SU-DHL-6 (cell line): ENCODE data around the gene TMEM82.

ENCODE experiments used
- H2AFZ ChIP-seq: fragments of 200-600 bp; sonication (generic); 2 replicates; pipeline ENCODE4 v1.6.1; 2014; ENCODE audit warnings: low read depth, mild to moderate bottlenecking, moderate library complexity, mixed read lengths, antibody characterized with exemption, low read length; ENCODE audit not compliant: severe bottlenecking
- H3F3A ChIP-seq: fragments of 200-600 bp; shearing (Covaris generic); 2 replicates; pipeline ENCODE4 v1.6.0; 2016; ENCODE audit warnings: antibody characterized with exemption, mild to moderate bottlenecking; ENCODE audit not compliant: insufficient read depth
- H3K27ac ChIP-seq: fragments of 200-600 bp; sonication (generic); 2 replicates; pipeline ENCODE4 v1.5.1; 2016; ENCODE audit warnings: low read depth, mild to moderate bottlenecking, low read length, moderate library complexity, mixed read lengths
- H3K27me3 ChIP-seq: fragments of 200-600 bp; sonication (generic), shearing (Covaris generic); 2 replicates; pipeline ENCODE4 v1.6.0; 2014; ENCODE audit warnings: mild to moderate bottlenecking, low read length
- H3K36me3 ChIP-seq: fragments of 200-600 bp; sonication (generic); 2 replicates; pipeline ENCODE4 v1.6.1; 2014; ENCODE audit warnings: mild to moderate bottlenecking, low read length, mixed read lengths
- H3K4me2 ChIP-seq: fragments of 300-600, 200-600 bp; shearing (Covaris generic), sonication (generic); 2 replicates; pipeline ENCODE4 v1.6.0; 2014; ENCODE audit warnings: low read length, low read depth, mild to moderate bottlenecking; ENCODE audit not compliant: poor library complexity, severe bottlenecking
- H3K4me3 ChIP-seq: fragments of 200-600 bp; sonication (generic); 2 replicates; pipeline ENCODE4 v1.5.1; 2014; ENCODE audit warnings: antibody characterized with exemption, low read length, mild to moderate bottlenecking, mixed read lengths; ENCODE audit not compliant: insufficient read depth, poor library complexity, severe bottlenecking
- H3K79me2 ChIP-seq: fragments of 200-600 bp; sonication (generic); 2 replicates; pipeline ENCODE4 v1.6.1; 2014; ENCODE audit warnings: mild to moderate bottlenecking, low read length, moderate library complexity; ENCODE audit not compliant: insufficient read depth
- H3K9ac ChIP-seq: fragments of 200-600 bp; sonication (generic); 2 replicates; pipeline ENCODE4 v1.7.0; 2014; ENCODE audit warnings: mild to moderate bottlenecking, low read length
- H3K9me2 ChIP-seq: fragments of 200-600 bp; sonication (generic); replicated peaks from 2 replicates; pipeline ENCODE4 v1.6.1; 2014; ENCODE audit warnings: low read length; ENCODE audit not compliant: insufficient read depth
- H3K9me3 ChIP-seq: fragments of 200-600 bp; sonication (generic); 2 replicates; pipeline ENCODE4 v1.6.1; 2014; ENCODE audit warnings: low read length, mixed read lengths; ENCODE audit not compliant: insufficient read depth
- H4K20me1 ChIP-seq: fragments of 200-600 bp; sonication (generic); 2 replicates; pipeline ENCODE4 v1.6.1; 2014; ENCODE audit warnings: low read depth, mild to moderate bottlenecking, antibody characterized with exemption, low read length, moderate library complexity, mixed read lengths
- EZH2phosphoT487 ChIP-seq: fragments of 200-600 bp; sonication (generic), shearing (Covaris generic); conservative IDR thresholded peaks from 2 replicates; pipeline ENCODE4 v1.6.1; 2018; ENCODE audit warnings: mild to moderate bottlenecking, antibody characterized with exemption, low read length, moderate library complexity, mixed read lengths
- TF ChIP-seq, protein P1 (sequence below): fragments of 200-600 bp; sonication (generic); IDR thresholded peaks from one replicate; pipeline ENCODE4 v1.5.1; 2017; ENCODE audit warnings: antibody characterized with exemption, mild to moderate bottlenecking, low read length, moderate library complexity; ENCODE audit not compliant: insufficient read depth, poor library complexity, severe bottlenecking

The TMEM82 gene

DNA sequence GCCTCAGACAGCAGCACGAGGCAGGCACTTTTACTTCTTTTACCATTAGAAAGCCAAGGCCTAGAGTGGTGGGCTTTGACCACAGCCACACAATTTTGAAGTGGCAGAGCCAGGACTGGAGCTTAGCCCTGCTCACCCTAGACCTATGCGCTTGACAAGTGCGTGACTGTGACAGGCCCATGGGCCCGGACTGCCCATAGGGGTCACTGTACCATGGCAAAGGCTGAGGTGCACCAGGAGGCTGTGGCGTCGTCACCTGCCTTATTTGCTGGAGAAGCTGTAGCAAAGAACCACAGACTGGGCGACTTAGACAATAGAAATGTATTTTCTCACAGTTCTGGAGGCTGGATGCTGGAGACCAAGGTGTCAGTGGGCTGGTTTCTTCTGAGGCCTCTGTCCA, 2.6 kb upstream of the TMEM82 start:
- no peaks in the 10 kb centered on the region for H3K79me2 ChIP-seq
- H2AFZ ChIP-seq, result no peak overlapping the region
- no peaks in the 10 kb centered on the region for H3K36me3 ChIP-seq
- H3K4me2 ChIP-seq, result no peak overlapping the region
- H3K27me3 ChIP-seq, result no peaks in the 10 kb centered on the region
- no peak for TF ChIP-seq EZH2phosphoT487
- TF ChIP-seq, protein P1, sequence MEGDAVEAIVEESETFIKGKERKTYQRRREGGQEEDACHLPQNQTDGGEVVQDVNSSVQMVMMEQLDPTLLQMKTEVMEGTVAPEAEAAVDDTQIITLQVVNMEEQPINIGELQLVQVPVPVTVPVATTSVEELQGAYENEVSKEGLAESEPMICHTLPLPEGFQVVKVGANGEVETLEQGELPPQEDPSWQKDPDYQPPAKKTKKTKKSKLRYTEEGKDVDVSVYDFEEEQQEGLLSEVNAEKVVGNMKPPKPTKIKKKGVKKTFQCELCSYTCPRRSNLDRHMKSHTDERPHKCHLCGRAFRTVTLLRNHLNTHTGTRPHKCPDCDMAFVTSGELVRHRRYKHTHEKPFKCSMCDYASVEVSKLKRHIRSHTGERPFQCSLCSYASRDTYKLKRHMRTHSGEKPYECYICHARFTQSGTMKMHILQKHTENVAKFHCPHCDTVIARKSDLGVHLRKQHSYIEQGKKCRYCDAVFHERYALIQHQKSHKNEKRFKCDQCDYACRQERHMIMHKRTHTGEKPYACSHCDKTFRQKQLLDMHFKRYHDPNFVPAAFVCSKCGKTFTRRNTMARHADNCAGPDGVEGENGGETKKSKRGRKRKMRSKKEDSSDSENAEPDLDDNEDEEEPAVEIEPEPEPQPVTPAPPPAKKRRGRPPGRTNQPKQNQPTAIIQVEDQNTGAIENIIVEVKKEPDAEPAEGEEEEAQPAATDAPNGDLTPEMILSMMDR, result no peak
- no peak overlapping the region for H3K9ac ChIP-seq
- no peaks in the 10 kb centered on the region for H3F3A ChIP-seq
- no peaks in the 10 kb centered on the region for H3K9me3 ChIP-seq
- no peak overlapping the region for H3K4me3 ChIP-seq
- no peaks in the 10 kb centered on the region for H3K9me2 ChIP-seq
- H3K27ac ChIP-seq, result no peak overlapping the region
- H4K20me1 ChIP-seq, result no peaks in the 10 kb centered on the region

GRCh38 chr1:15740924-15741850, 1.1 kb upstream of the TMEM82 start:
- no peak overlapping the region for H3K4me3 ChIP-seq
- no peaks in the 10 kb centered on the region for H3K36me3 ChIP-seq
- no peak overlapping the region for H3K4me2 ChIP-seq
- H3F3A ChIP-seq, result no peaks in the 10 kb centered on the region
- no peaks in the 10 kb centered on the region for H3K27me3 ChIP-seq
- TF ChIP-seq, protein P1, result peak; percentile 88
- no peak for TF ChIP-seq EZH2phosphoT487
- no peaks in the 10 kb centered on the region for H3K79me2 ChIP-seq
- H3K9ac ChIP-seq, result no peak overlapping the region
- H3K9me2 ChIP-seq, result no peaks in the 10 kb centered on the region
- no peak overlapping the region for H3K27ac ChIP-seq
- H2AFZ ChIP-seq, result no peak overlapping the region
- H3K9me3 ChIP-seq, result no peaks in the 10 kb centered on the region
- H4K20me1 ChIP-seq, result no peaks in the 10 kb centered on the region

- no peaks in the 10 kb centered on the region for H3F3A ChIP-seq
- no peaks in the 10 kb centered on the region for H3K36me3 ChIP-seq
Observed at GRCh38 chr1:15744122-15744679, 1.9 kb downstream of the TMEM82 start.

More at GRCh38 chr1:15744122-15744679, 1.9 kb downstream of the TMEM82 start:
- Histone ChIP-seq H4K20me1 (no peaks in the 10 kb centered on the region), H2AFZ (no peak overlapping the region), H3K79me2 (no peaks in the 10 kb centered on the region), H3K4me2 (no peak overlapping the region), H3K27ac (no peak overlapping the region), H3K9me3 (no peaks in the 10 kb centered on the region), H3K9ac (no peak overlapping the region), H3K27me3 (no peaks in the 10 kb centered on the region), H3K4me3 (no peak overlapping the region), H3K9me2 (no peaks in the 10 kb centered on the region)
- TF ChIP-seq, protein P1, result no peak
- TF ChIP-seq EZH2phosphoT487, result no peak
